Progenitor cell of endocrine pancreas (in vitro differentiated cells): ENCODE measurements around the gene PAPOLB. TPM values are rescaled to one million over a fixed set of nuclear protein-coding genes. Genes with fewer than 3 reads are reported as not detected.
"Not testable (repeated sequence)": the region's sequence is repeated elsewhere in the genome, so short reads cannot be mapped to it uniquely, and the experiment has no call there.

Experiments used
- DNase-seq: peaks from one replicate; pipeline ENCODE4 v3.0.0; 2021; ENCODE audit warnings: low spot score; ENCODE audit not compliant: unreplicated experiment
- H3K27ac Mint-ChIP-seq: 2 replicates; pipeline ENCODE4 v1.8.0; 2021; ENCODE audit warnings: mild to moderate bottlenecking, moderate library complexity, mixed read lengths
- H3K27me3 Mint-ChIP-seq: 2 replicates; pipeline ENCODE4 v1.8.0; 2021; ENCODE audit warnings: mixed read lengths
- H3K36me3 Mint-ChIP-seq: 2 replicates; pipeline ENCODE4 v1.8.0; 2022; ENCODE audit warnings: mixed read lengths; ENCODE audit not compliant: insufficient read depth
- H3K4me1 Mint-ChIP-seq: 2 replicates; pipeline ENCODE4 v1.8.0; 2021; ENCODE audit warnings: low read depth, mixed read lengths
- H3K4me3 Mint-ChIP-seq: 2 replicates; pipeline ENCODE4 v1.8.0; 2021; ENCODE audit warnings: low read depth, mild to moderate bottlenecking, moderate library complexity, mixed read lengths
- H3K9me3 Mint-ChIP-seq: 2 replicates; pipeline ENCODE4 v1.8.0; 2021; ENCODE audit warnings: low read depth, mixed read lengths
- CTCF ChIP-seq: fragments of 200-600 bp; sonication (generic); IDR thresholded peaks from one replicate; pipeline ENCODE4 v1.5.0; 2021; ENCODE audit warnings: antibody characterized with exemption, mild to moderate bottlenecking; ENCODE audit not compliant: unreplicated experiment
- total RNA-seq: library from RNA; stranded (reverse); gene quantifications from 2 replicates; pipeline ENCODE4 v1.2.1, GENCODE V29; 2021

The PAPOLB gene
- total RNA-seq, 1 donor from 2014 or later, result 0.10 TPM

- Mint-ChIP-seq H3K27ac (no peak overlapping the region), H3K4me1 (peaks cover 2% of the 10 kb centered on the region), H3K36me3 (no peaks in the 10 kb centered on the region), H3K9me3 (peaks cover 6% of the 10 kb centered on the region), H3K4me3 (no peak overlapping the region), H3K27me3 (no peaks in the 10 kb centered on the region)
- no peak for DNase-seq
- TF ChIP-seq CTCF, result no peak
These were observed 33.9 kb upstream of the PAPOLB start for GRCh38 chr7:4895766-4896165.

GRCh38 chr7:4894482-4894881 is 32.7 kb upstream of the PAPOLB start:
- Mint-ChIP-seq H3K4me3 (no peak overlapping the region), H3K27me3 (peaks cover 3% of the 10 kb centered on the region), H3K36me3 (no peaks in the 10 kb centered on the region), H3K4me1 (no peaks in the 10 kb centered on the region), H3K9me3 (peaks cover 6% of the 10 kb centered on the region), H3K27ac (no peak overlapping the region)
- TF ChIP-seq CTCF, result no peak
- no peak for DNase-seq

GRCh38 chr7:4893929-4894475 is 32.2 kb upstream of the PAPOLB start:
- Mint-ChIP-seq H3K4me1 (no peaks in the 10 kb centered on the region), H3K27ac (no peak overlapping the region), H3K9me3 (peaks cover 6% of the 10 kb centered on the region), H3K36me3 (no peaks in the 10 kb centered on the region), H3K4me3 (no peak overlapping the region), H3K27me3 (peaks cover 3% of the 10 kb centered on the region)
- TF ChIP-seq CTCF, result no peak
- DNase-seq, result no peak

GRCh38 chr7:4893188-4893587 is 31.4 kb upstream of the PAPOLB start:
- H3K36me3 Mint-ChIP-seq, H3K27ac Mint-ChIP-seq, H3K27me3 Mint-ChIP-seq, DNase-seq, H3K4me1 Mint-ChIP-seq, H3K4me3 Mint-ChIP-seq, H3K9me3 Mint-ChIP-seq: not testable (repeated sequence)

- H3K27ac Mint-ChIP-seq, H3K36me3 Mint-ChIP-seq, H3K4me3 Mint-ChIP-seq, H3K4me1 Mint-ChIP-seq, H3K9me3 Mint-ChIP-seq, H3K27me3 Mint-ChIP-seq, DNase-seq: not testable (repeated sequence)
These were observed 29.7 kb upstream of the PAPOLB start for GRCh38 chr7:4891522-4891921.

GRCh38 chr7:4889682-4890081 is 27.9 kb upstream of the PAPOLB start:
- peaks cover 3% of the 10 kb centered on the region for H3K27me3 Mint-ChIP-seq
- DNase-seq, result no peak
- no peak for TF ChIP-seq CTCF
- H3K36me3 Mint-ChIP-seq, result no peaks in the 10 kb centered on the region
- peaks cover 6% of the 10 kb centered on the region for H3K9me3 Mint-ChIP-seq
- no peaks in the 10 kb centered on the region for H3K4me1 Mint-ChIP-seq
- H3K4me3 Mint-ChIP-seq, result no peak overlapping the region
- H3K27ac Mint-ChIP-seq, result no peak overlapping the region
